ENCODE measurements around the gene ZGPAT.

ZGPAT gene

DNA sequence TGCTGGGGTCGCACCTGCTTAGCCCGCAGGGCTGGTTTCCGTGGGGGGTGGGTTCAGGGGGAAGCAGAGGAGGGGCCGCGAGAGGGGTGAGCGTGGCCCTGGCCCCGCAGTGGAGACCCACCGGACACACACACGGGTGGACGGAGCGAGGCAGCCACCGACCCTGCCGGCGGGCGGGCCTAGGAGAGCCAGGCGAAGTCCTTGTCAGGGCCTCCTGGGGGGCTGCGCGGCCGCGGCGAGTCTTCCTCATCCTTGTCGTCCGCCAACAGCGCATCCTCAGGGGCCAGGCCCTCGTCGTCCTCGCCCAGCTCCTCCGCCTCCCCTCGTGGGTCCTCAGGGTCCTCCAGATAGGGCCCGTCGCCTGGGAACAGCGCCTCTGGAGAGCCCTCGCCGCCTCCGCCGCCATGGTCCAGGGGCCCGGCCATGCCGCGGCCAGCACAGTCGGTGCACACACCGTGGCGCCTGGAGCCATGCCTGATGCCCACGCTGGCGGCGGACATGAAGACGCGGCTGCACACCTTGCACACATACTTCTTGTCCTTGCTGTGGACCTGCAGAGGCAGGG is 39.0 kb downstream of the ZGPAT start:
- TF ChIP-seq, protein P1, sequence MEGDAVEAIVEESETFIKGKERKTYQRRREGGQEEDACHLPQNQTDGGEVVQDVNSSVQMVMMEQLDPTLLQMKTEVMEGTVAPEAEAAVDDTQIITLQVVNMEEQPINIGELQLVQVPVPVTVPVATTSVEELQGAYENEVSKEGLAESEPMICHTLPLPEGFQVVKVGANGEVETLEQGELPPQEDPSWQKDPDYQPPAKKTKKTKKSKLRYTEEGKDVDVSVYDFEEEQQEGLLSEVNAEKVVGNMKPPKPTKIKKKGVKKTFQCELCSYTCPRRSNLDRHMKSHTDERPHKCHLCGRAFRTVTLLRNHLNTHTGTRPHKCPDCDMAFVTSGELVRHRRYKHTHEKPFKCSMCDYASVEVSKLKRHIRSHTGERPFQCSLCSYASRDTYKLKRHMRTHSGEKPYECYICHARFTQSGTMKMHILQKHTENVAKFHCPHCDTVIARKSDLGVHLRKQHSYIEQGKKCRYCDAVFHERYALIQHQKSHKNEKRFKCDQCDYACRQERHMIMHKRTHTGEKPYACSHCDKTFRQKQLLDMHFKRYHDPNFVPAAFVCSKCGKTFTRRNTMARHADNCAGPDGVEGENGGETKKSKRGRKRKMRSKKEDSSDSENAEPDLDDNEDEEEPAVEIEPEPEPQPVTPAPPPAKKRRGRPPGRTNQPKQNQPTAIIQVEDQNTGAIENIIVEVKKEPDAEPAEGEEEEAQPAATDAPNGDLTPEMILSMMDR (IDR thresholded peaks at IDR 0.05) = no peak
- H3K36me3 Mint-ChIP-seq (ENCODE audit: low read depth) = peaks cover 10% of the 10 kb centered on the region
- H3K4me3 Mint-ChIP-seq = no peak overlapping the region
- DNase-seq = no peak
- no peaks in the 10 kb centered on the region for H3K9me3 Mint-ChIP-seq
- H3K4me1 Mint-ChIP-seq = peaks cover 14% of the 10 kb centered on the region
- H3K27me3 Mint-ChIP-seq (ENCODE audit: low read depth, poor library complexity) = no peaks in the 10 kb centered on the region
- no peak overlapping the region for H3K27ac Mint-ChIP-seq

DNA sequence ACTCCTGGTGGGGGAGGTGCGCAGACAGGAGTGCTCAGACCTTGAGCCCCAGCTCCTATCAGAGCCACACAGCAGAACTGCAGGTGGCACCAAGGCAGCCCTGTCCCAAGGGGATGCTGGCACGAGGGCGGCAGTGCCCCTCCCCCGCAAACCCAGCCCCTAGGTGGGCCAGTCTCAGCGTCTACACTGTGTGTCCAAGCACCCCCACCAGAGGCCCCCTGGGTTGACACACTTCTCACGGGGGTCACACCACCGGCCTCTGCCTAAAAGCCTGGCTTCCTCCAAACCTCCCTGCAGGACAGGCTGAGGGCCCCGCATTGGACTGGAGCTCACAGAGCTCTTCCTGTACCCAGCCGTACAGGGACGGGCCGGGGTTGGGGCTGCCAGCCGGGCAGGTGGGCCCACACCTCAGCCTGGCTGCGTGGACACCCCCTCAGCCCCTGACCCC is 39.8 kb downstream of the ZGPAT start:
- no peak for DNase-seq
- H3K4me3 Mint-ChIP-seq = no peak overlapping the region
- H3K36me3 Mint-ChIP-seq (ENCODE audit: low read depth) = peaks cover 12% of the 10 kb centered on the region
- TF ChIP-seq, protein P1 (IDR thresholded peaks at IDR 0.05) = no peak
- no peak overlapping the region for H3K27ac Mint-ChIP-seq
- no peaks in the 10 kb centered on the region for H3K27me3 Mint-ChIP-seq (ENCODE audit: low read depth, poor library complexity)
- H3K9me3 Mint-ChIP-seq = no peaks in the 10 kb centered on the region
- peaks cover 15% of the 10 kb centered on the region for H3K4me1 Mint-ChIP-seq

DNA sequence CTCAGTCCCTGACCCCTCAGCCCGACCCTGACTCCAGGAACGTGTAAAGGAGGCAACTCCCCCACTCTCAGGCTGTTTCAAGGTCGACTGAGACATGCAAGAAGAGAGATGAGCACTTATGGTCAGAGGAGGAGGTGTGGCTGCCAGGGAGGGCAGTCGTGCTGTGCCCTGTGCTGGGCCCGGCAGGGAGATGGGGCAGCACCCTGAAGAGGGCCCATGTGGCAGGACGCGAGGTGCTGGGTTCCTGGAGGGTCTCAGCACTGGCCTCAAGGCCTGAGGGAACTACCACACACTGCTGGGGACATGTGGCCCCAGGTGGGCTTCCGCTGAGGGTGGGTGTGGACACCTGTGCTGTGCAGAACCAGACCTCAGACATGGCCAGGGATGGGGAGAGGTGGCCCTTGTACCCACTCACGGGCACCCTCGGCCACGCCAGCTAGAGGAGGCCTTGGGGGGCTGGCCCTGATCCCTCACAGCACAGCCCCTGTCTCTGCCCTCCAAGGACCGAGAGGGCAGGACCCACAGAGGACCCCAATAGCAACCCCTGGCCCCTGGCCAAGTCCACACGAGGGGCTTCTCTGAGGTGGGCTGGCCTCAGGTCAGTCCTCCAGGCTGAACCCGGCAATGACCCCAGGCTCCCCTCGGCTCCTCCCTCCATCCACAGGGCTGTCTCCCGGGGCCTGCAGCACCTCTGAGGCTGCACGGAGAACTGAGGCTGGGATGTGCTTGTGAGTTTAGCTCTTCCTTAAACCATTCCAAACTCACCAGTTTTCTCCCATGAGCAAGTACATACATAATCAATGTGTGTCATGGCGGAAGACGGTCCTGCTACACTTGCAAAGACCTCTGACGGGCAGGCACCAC is 40.5 kb downstream of the ZGPAT start:
- H3K9me3 Mint-ChIP-seq = no peaks in the 10 kb centered on the region
- H3K27me3 Mint-ChIP-seq (ENCODE audit: low read depth, poor library complexity) = no peaks in the 10 kb centered on the region
- H3K36me3 Mint-ChIP-seq (ENCODE audit: low read depth) = peaks cover 17% of the 10 kb centered on the region
- peak overlapping the region; percentile 39 for H3K27ac Mint-ChIP-seq
- TF ChIP-seq, protein P1 (IDR thresholded peaks at IDR 0.05) = no peak
- DNase-seq = no peak
- no peak overlapping the region for H3K4me3 Mint-ChIP-seq
- H3K4me1 Mint-ChIP-seq = peaks cover 19% of the 10 kb centered on the region

DNA sequence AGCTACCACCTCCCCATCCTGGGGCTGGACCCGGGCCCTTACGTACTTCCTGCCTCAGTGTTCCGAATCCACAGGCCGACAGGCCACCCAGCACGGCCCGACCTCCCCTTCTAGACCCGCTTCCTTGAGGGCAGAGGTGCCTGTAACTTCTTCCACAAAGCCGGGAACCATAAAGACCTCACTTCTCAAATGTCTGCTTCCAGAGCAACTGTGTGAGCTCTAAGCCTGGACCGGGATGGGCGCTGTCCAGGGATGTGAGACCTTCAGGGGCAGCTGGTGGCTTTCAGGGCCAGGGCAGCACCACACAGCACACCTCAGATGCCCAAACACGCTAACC is 41.1 kb downstream of the ZGPAT start:
- no peaks in the 10 kb centered on the region for H3K9me3 Mint-ChIP-seq
- H3K27me3 Mint-ChIP-seq (ENCODE audit: low read depth, poor library complexity) = no peaks in the 10 kb centered on the region
- no peak overlapping the region for H3K4me3 Mint-ChIP-seq
- DNase-seq = no peak
- H3K36me3 Mint-ChIP-seq (ENCODE audit: low read depth) = peaks cover 16% of the 10 kb centered on the region
- TF ChIP-seq, protein P1 (IDR thresholded peaks at IDR 0.05) = no peak
- H3K4me1 Mint-ChIP-seq = peaks cover 19% of the 10 kb centered on the region
- H3K27ac Mint-ChIP-seq = peak overlapping the region; percentile 39

DNA sequence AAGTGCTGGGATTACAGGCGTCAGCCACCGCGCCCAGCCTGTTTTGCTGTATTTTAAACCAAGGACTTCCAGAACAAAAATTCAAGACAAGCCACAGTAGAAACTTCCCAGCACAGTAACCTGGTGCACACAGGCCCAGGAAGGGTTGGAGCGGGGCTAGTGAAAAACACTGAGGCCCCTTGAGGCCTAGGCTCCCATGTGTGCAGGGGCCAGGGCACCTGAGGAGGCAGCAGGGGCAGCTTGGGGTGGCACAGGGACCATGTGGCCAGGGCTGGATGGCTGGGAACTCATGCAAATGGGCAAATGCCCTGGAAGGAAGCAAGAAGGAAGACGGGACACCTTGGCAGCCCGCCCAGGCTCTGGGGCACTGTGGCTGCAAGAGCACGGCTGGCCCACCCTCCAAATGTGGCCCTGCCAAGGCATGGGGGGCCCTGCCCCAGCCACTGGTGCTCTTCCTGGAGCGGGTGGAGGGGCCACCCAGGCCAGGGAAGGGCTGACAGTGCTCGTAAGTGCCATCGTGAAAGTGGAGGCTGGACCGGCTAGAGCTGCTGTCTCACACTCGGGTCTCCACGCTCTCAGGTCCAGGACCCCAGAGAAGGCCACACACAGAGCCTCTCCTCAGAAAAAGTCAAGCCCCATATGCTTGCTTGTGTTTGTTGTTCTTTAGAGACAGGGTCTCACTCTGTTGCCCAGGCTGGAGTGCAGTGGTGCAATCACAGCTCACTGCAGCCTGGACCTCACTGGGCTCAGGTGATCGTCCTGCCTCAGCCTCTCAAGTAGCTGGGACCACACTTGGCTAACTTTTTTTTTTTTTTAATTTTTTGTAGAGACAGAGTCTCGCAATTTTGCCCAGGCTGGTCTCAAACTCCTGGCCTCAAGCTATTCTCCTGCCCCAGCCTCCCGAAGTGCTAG is 42.0 kb downstream of the ZGPAT start:
- Mint-ChIP-seq H3K9me3 (no peaks in the 10 kb centered on the region), H3K4me1 (peaks cover 24% of the 10 kb centered on the region), H3K27ac (no peak overlapping the region), H3K4me3 (no peak overlapping the region), H3K36me3 (ENCODE audit: low read depth) (peaks cover 20% of the 10 kb centered on the region), H3K27me3 (ENCODE audit: low read depth, poor library complexity) (no peaks in the 10 kb centered on the region)
- TF ChIP-seq, protein P1 (IDR thresholded peaks at IDR 0.05) = no peak
- no peak for DNase-seq
